ENCODE data around the gene PMF1. TPM values are rescaled to one million over a fixed set of nuclear protein-coding genes. Genes with fewer than 3 reads are reported as not detected.

Gene PMF1
- total RNA-seq, 1 donor from 2014 or later: 85.0 TPM

DNA sequence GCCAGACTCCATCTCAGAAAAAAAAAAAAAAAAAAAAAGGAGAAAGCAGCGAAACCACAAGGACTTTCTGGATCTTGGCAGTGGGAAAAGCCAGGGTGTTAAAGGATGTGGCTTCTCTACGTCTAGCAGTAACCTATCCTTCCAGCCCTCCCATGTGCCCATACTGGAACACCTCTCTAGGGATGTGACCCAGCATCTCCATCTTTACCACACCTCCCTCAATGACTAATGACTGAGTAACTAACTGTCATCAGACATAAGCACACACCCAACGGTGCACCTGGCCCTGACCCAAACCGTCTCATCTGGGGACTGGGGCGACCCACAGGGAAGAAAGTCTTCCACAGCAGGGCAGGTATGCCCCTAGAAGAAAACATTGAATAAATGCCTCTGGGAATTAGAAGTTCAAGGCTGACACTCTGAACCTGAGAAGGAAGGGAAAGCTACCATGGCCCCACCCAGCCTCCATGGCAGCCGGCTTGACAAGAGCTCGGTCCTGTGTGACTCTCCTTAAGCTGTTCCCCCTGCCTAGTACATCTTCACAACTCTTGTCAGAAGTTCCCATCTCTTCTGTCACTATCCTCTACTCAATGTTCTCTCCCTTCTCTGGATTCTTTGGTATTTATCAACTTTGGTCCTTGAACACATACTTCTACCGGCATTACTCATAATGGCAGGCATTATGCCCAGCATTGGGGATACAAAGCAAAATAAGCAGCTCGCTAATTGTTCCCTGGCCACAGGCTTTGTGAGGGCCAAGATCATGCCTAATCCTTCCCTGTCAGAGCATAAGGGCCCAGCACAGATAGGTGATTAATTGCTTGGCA is 49.9 kb downstream of the PMF1 start:
- peak; percentile 46 for DNase-seq (ENCODE audit: low read depth)

DNA sequence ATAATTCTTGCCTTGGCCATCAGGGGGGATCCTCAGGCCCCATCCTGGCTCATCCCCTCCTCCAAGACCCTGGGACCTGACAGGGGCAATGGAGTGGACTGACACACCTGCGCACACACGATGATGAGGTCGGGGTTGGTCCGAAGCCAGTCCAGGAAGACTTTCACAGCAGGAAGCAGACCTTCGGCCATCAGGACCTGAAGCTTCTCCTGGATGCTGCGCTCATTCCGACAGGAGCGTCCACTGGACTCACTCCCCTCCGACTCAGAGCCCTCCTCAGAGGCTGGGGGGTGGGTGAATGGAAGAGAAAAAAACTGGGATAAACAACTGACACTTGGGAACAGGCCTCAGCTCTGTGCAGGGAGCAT is 50.5 kb downstream of the PMF1 start:
- DNase-seq (ENCODE audit: low read depth): no peak

DNA sequence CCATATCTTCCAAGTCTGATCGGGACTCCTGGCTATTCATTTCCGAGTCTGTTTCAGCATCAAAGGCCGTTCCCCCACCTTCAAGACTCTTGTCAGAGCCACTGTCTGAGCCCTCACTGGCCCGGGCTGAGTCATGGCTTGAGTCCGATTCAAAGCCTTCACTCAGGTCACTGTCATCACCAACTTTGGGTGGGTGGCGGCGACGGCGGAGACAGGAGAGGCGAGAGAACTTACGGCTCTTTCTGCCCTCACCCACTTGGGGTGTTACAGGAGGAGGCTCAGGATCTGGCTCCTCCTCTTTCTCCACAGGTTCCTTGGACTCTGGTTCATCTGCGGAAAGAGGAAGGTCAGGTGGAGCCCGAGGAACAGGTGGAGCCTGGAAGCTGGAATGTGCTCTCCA is 53.2 kb downstream of the PMF1 start:
- DNase-seq (ENCODE audit: low read depth): no peak

DNA sequence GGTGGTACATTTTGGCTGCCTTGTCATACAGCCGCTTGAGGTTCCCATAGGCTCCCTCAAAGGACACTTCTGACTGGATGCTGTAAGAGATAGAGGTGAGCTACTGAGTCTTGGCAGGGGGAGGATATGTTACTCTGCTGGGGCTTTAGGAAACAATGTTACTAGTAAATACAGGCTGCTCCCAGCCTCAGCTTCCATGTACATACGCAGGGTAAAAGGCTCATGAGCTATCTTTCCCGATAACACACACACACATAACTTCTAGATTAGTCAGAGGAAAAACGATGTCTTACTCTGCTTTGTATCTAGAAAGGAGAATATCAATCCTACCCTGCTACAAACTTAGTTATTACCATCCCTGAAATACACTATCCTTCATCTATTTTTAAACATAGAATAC is 55.5 kb downstream of the PMF1 start:
- DNase-seq (ENCODE audit: low read depth): no peak

- no peak for DNase-seq (ENCODE audit: low read depth)
These were observed 57.5 kb downstream of the PMF1 start for GRCh38 chr1:156270314-156270713.

GRCh38 chr1:156276532-156276931 is 63.7 kb downstream of the PMF1 start:
- no peak for DNase-seq (ENCODE audit: low read depth)

DNA sequence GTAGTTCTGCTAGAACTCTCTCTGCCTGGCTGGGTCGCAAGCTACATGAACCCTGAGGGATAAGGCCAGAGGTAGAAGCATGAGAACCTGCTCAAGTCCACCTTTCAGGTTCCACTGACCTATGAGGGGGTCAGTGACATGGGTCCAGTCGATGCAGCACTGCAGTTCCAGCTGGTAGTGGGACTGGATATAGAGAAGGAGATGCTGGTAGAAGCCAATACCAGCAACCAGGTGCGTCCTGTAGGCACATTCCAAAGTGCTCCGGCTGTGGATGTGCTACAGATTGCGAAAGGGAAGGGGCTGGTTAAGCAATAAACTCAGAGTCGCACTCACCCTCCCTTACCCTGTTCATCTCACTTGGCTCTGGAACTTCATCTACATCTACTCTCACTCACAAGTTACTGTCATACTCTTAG is 64.2 kb downstream of the PMF1 start:
- no peak for DNase-seq (ENCODE audit: low read depth)

DNA sequence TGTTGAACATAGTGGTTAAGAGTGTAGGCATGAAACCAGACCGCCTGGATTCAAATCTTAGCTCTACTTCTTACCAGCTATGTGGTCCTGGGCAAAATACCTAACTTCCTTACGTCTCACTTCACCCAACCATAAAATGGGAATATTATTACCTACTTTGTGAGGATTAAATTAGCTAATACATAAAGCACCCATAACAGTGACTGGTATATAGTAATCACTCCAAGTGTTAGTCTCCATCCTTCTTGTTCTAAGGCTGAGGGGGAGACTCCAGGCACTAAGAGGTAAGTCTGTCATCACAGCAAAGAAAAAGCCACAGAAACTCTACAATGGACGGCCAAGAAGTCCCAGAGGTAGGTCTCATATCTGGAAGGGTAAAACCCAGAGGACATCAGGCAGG is 67.0 kb downstream of the PMF1 start:
- no peak for DNase-seq (ENCODE audit: low read depth)

DNA sequence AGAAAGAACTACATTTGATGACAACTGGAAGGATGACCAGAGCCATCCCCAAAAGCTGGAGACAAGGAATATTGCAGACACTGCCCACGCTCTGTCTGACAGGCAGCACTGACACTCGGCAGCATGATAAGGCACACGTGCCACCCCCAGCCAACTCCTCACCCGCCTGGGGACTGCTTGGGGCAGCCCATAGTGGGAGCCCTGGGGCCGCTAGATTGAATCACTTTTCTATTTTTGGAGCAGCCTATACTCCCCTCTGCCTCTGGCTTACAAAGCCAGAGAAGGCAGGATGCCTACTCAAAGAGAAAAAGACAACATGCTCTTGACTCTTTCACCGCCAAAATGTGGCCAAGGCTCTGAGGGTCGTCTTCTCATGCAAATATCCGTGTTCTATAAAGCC is 68.5 kb downstream of the PMF1 start:
- DNase-seq (ENCODE audit: low read depth): peak; percentile 89

- peak; percentile 42 for DNase-seq (ENCODE audit: low read depth)
These were observed 69.1 kb downstream of the PMF1 start for GRCh38 chr1:156281693-156282478.

DNA sequence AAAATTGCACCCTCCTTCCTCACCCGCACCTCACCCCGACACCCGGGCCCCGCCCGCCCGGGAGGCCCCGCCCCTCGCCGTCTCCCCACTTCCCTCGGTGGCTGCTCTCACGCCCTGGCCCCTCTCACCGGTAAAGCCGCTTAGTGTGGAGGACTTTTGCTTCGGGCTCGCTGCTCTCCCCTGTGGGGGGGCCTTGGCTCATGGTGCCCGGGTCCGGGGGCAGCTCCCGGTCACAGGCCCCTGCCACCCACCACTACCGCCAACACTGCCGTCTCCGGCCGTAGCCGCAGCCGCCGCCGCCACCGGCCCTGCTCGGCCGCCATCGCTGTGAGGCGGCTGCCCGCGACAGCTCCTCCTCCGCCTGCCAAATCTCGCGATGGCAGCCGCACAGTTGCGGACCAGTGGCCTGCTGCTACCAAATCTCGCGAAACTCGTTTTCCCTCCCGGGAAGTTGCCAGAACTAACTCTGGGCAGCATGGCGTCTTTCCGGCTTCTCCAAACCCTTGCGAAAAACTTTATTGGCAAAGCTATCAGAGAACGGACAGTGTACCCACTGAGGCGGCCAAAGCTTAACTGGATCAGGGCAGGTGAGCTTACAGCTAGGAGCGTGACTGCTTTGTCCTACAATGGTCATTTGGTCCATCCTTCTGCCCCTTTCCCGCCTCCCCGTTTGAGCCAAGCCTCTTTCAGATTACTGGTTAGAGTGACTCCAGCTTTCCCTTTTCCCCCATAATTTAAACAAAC is 69.8 kb downstream of the PMF1 start, which contains the start of gene SMG5:
Gene SMG5, minus strand, starts transcription at position 347 of the 744 bp plus-strand sequence. Its CDS starts 145 bp downstream, at position 202.
- DNase-seq (ENCODE audit: low read depth): peak; percentile 99

DNA sequence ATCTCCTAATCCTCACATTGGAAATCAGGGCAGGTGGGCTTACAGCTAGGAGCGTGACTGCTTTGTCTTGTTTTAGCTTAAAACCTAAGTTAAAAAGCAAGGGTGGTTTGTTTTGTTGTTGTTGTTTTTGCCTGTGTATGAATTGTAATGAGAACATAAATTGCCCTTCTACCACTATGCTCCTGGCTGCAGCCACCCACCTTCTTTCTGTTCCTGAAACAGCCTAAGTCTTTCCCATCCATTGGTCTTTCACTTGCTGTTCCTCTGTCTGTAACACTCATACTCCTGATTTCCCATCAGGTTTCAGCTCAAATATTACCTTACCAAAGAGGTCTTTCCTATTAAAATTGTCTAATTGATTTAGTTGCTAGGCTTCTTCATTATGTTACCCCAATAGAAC is 70.7 kb downstream of the PMF1 start:
- DNase-seq (ENCODE audit: low read depth): no peak

GRCh38 chr1:156284112-156284511 is 71.3 kb downstream of the PMF1 start, which contains the start of gene TMEM79:
TMEM79 (plus strand) TSS chr1:156284325; CDS start chr1:156285227, 902 bp downstream.
- no peak for DNase-seq (ENCODE audit: low read depth)

DNA sequence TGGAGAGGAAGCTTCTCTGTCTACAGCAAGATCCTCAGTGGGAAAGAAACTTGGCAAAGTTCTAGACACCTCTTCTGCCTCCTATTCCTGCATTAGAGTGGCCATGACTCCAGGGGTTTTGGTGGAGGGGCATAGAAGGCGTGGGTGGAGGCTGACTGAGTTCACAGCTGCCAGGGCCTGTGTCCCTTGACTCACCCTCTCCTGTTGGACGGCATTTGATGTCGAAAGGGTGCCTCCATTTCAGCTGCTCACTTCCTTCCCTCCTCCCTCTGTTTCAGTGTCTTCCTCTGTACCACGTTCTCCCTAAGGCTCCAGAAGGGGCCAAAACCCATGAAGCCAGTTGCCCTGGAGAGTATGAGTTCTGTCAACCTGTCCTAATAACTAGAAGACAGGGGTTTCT is 72.0 kb downstream of the PMF1 start:
- DNase-seq (ENCODE audit: low read depth): no peak

GRCh38 chr1:156285437-156285836 is 72.6 kb downstream of the PMF1 start:
- no peak for DNase-seq (ENCODE audit: low read depth)

GRCh38 chr1:156286061-156286460 is 73.3 kb downstream of the PMF1 start:
- DNase-seq (ENCODE audit: low read depth): no peak

Other genes with a start within 250 kb of the PMF1 start
- gene ARHGEF2, start 234.5 kb upstream of the PMF1 start, total RNA-seq: 361 and 478 TPM in 2 replicates
- gene SSR2, start 192.1 kb upstream of the PMF1 start, total RNA-seq: 124 and 222 TPM in 2 replicates
- 65.3 and 69.7 TPM in 2 replicates for gene UBQLN4, start 159.2 kb upstream of the PMF1 start, total RNA-seq
- 40.1 and 51.4 TPM in 2 replicates for gene LAMTOR2, start 158.2 kb upstream of the PMF1 start, total RNA-seq
- gene RAB25, start 151.8 kb upstream of the PMF1 start, total RNA-seq: not detected in 2 replicates
- 3.2 and 4.5 TPM in 2 replicates for gene MEX3A, start 130.5 kb upstream of the PMF1 start, total RNA-seq
- 1,328 and 1,573 TPM in 2 replicates for gene LMNA, start 98.3 kb upstream of the PMF1 start, total RNA-seq
- 1.0 and 1.6 TPM in 2 replicates for gene SEMA4A, start 59.4 kb upstream of the PMF1 start, total RNA-seq
- gene SLC25A44, start 18.9 kb upstream of the PMF1 start, total RNA-seq: 12.5 and 15.9 TPM in 2 replicates
- gene BGLAP, start 29.2 kb downstream of the PMF1 start, total RNA-seq: 152 and 378 TPM in 2 replicates
- 1.1 and 4.1 TPM in 2 replicates for gene PAQR6, start 35.0 kb downstream of the PMF1 start, total RNA-seq
- 104 TPM in 2 replicates for gene SMG5, start 69.8 kb downstream of the PMF1 start, total RNA-seq
- 2.3 and 2.4 TPM in 2 replicates for gene TMEM79, start 71.3 kb downstream of the PMF1 start, total RNA-seq
- 32.8 and 41.1 TPM in 2 replicates for gene GLMP, start 82.7 kb downstream of the PMF1 start, total RNA-seq
- not detected in 2 replicates for gene VHLL, start 86.3 kb downstream of the PMF1 start, total RNA-seq
- gene CCT3, start 125.3 kb downstream of the PMF1 start, total RNA-seq: 271 and 331 TPM in 2 replicates
- gene TSACC, start 125.5 kb downstream of the PMF1 start, total RNA-seq: not detected in 2 replicates
- gene RHBG, start 156.2 kb downstream of the PMF1 start, total RNA-seq: not detected in 2 replicates

All from myocyte (in vitro differentiated cells).